Type B pancreatic cell (in vitro differentiated cells): ENCODE results near the gene GPBP1. TPM values are rescaled to one million over a fixed set of nuclear protein-coding genes. Genes with fewer than 3 reads are reported as not detected.

Experiments
- DNase-seq: peaks from one replicate; pipeline ENCODE4 v3.0.0; 2021; ENCODE audit warnings: mixed read lengths; ENCODE audit not compliant: unreplicated experiment; ENCODE audit errors: extremely low spot score
- H3K27ac Mint-ChIP-seq: 2 replicates; pipeline ENCODE4 v1.8.0; 2021; ENCODE audit warnings: mild to moderate bottlenecking, mixed read lengths
- H3K27me3 Mint-ChIP-seq: 2 replicates; pipeline ENCODE4 v1.8.0; 2021; ENCODE audit warnings: mixed read lengths
- H3K36me3 Mint-ChIP-seq: 2 replicates; pipeline ENCODE4 v1.8.0; 2021; ENCODE audit warnings: mixed read lengths
- H3K4me1 Mint-ChIP-seq: one replicate; pipeline ENCODE4 v1.8.0; 2021; ENCODE audit warnings: mixed read lengths; ENCODE audit not compliant: unreplicated experiment
- H3K4me3 Mint-ChIP-seq: 2 replicates; pipeline ENCODE4 v1.8.0; 2021; ENCODE audit warnings: mild to moderate bottlenecking, mixed read lengths
- H3K9me3 Mint-ChIP-seq: 2 replicates; pipeline ENCODE4 v1.8.0; 2021; ENCODE audit warnings: mixed read lengths
- total RNA-seq: library from RNA; stranded (reverse); gene quantifications from 2 replicates; pipeline ENCODE4 v1.2.1, GENCODE V29; 2021; ENCODE audit warnings: low replicate concordance
- TF ChIP-seq, protein P1 (sequence below): fragments of 200-600 bp; sonication (generic); conservative IDR thresholded peaks from 2 replicates; pipeline ENCODE4 v1.5.0; 2021; ENCODE audit warnings: antibody characterized with exemption, mild to moderate bottlenecking

Gene GPBP1
- total RNA-seq, 1 donor from 2014 or later, result 102 TPM

DNA sequence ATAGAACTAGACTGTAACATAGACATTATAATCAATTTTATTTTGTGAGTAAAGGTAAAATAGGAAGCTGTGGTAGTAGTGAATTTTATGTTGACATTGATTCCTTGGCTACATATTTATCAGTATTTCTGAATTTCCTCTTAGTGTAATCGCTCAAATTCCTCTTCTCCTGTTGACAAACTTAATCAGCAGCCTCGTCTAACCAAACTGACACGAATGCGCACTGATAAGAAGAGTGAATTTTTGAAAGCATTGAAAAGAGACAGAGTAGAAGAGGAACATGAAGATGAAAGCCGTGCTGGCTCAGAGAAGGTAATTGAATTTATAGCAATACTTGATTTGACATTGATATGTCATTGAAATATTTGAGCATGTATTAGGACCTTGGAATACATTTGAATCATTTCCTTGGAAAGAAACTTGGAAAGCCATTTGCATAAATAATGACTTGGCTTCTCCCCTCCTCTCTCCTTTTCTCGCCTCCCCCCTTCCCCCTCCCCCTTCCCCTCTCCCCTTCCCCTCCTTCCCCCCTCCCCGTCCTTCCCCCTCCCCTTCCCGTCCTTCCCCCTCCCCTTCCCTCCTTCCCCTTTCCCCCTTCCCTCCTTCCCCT, 75.5 kb downstream of the GPBP1 start:
- H3K27me3 Mint-ChIP-seq, result no peaks in the 10 kb centered on the region
- peaks cover 53% of the 10 kb centered on the region for H3K36me3 Mint-ChIP-seq

DNA sequence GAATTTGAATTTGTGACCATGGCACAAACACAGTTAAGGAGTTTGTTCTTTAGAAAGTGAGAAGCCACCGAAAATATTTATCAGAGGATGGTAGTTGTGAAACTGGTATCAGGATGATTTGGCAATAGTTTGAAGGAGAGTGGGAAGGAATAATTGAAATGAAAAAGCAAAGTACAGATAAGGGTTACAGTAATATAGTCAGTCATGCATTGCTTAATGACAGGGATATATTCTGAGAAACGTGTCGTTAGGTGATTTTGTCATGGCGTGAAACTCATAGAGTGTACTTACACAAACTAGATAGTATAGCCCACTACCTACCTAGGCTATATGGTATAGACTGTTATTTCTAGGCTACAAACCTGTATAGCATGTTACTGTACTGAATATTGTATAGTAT, 84.2 kb downstream of the GPBP1 start:
- Mint-ChIP-seq H3K9me3 (no peaks in the 10 kb centered on the region), H3K4me1 (no peaks in the 10 kb centered on the region), H3K27me3 (no peaks in the 10 kb centered on the region), H3K27ac (no peak overlapping the region), H3K4me3 (no peak overlapping the region), H3K36me3 (peaks cover 61% of the 10 kb centered on the region)
- DNase-seq, result no peak
- TF ChIP-seq, protein P1, sequence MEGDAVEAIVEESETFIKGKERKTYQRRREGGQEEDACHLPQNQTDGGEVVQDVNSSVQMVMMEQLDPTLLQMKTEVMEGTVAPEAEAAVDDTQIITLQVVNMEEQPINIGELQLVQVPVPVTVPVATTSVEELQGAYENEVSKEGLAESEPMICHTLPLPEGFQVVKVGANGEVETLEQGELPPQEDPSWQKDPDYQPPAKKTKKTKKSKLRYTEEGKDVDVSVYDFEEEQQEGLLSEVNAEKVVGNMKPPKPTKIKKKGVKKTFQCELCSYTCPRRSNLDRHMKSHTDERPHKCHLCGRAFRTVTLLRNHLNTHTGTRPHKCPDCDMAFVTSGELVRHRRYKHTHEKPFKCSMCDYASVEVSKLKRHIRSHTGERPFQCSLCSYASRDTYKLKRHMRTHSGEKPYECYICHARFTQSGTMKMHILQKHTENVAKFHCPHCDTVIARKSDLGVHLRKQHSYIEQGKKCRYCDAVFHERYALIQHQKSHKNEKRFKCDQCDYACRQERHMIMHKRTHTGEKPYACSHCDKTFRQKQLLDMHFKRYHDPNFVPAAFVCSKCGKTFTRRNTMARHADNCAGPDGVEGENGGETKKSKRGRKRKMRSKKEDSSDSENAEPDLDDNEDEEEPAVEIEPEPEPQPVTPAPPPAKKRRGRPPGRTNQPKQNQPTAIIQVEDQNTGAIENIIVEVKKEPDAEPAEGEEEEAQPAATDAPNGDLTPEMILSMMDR, result no peak

More for the DNA sequence above, 75.5 kb downstream of the GPBP1 start:
- Mint-ChIP-seq H3K4me1 (no peaks in the 10 kb centered on the region), H3K4me3 (no peak overlapping the region), H3K27ac (no peak overlapping the region), H3K9me3 (no peaks in the 10 kb centered on the region)
- TF ChIP-seq, protein P1, result no peak
- no peak for DNase-seq

DNA sequence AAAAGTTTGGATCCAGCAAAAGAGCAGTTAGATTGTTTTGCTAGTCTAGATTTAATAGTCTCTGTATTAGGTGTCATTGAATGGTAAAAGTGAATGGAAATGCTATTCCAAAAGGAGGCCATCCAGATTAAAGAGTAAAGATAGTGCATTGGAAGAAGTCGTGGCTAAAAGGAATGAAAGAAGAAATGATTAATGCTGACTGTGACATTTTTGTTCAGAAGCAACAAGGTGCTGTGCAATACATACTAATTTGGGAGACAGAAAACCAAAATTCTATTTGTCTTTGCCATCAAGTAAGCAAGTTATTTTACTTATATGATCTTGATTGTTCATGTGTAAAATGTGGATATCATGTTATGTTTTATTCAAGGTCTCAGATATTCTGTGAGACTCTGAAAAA, 85.1 kb downstream of the GPBP1 start:
- H3K9me3 Mint-ChIP-seq, result no peaks in the 10 kb centered on the region
- TF ChIP-seq, protein P1, result no peak
- peaks cover 59% of the 10 kb centered on the region for H3K36me3 Mint-ChIP-seq
- no peak overlapping the region for H3K4me3 Mint-ChIP-seq
- no peaks in the 10 kb centered on the region for H3K27me3 Mint-ChIP-seq
- no peak for DNase-seq
- H3K4me1 Mint-ChIP-seq, result no peaks in the 10 kb centered on the region
- no peak overlapping the region for H3K27ac Mint-ChIP-seq

DNA sequence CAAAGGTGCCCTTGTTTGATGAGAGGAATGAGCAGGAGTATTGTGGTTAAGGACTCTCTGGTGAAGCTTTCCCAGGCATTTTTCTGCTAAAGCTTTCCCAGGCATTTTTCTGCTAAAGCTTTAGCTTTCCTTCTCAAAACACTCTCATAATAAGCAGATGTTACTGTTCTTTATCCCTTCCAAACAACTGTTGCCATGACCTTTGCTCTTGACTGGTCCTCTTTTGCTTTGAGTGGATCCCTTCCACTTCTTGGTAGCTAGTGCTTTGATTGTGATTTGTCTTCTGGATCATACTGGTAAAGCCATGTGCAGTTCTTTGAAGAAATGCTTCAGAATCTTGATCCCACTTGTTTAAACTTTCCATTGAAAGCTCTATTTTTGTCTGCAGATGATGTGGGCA, 85.8 kb downstream of the GPBP1 start:
- no peak for DNase-seq
- H3K36me3 Mint-ChIP-seq, result peaks cover 55% of the 10 kb centered on the region
- no peaks in the 10 kb centered on the region for H3K9me3 Mint-ChIP-seq
- TF ChIP-seq, protein P1, result no peak
- H3K27me3 Mint-ChIP-seq, result no peaks in the 10 kb centered on the region
- H3K4me1 Mint-ChIP-seq, result no peaks in the 10 kb centered on the region
- no peak overlapping the region for H3K4me3 Mint-ChIP-seq
- no peak overlapping the region for H3K27ac Mint-ChIP-seq

DNA sequence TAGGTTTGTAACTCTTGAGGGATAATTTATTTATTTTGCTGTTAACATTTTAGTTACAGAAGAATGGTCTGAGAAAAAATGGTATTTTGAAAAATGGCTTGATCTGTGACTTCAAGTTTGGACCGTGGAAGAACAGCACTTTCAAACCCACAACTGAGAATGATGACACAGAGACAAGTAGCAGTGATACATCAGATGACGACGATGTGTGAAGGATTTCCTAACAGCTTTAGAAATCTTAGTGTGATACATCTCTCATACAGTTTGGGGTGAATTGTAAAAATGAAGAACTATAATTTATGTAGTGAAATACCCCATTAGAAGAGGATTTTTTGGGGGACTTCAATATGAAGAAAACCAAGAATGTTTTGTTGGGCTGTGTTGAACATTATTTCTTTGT, 88.7 kb downstream of the GPBP1 start:
- TF ChIP-seq, protein P1, result no peak
- Mint-ChIP-seq H3K4me1 (no peaks in the 10 kb centered on the region), H3K9me3 (no peaks in the 10 kb centered on the region), H3K4me3 (no peak overlapping the region), H3K27ac (no peak overlapping the region), H3K36me3 (peaks cover 41% of the 10 kb centered on the region), H3K27me3 (no peaks in the 10 kb centered on the region)
- no peak for DNase-seq

DNA sequence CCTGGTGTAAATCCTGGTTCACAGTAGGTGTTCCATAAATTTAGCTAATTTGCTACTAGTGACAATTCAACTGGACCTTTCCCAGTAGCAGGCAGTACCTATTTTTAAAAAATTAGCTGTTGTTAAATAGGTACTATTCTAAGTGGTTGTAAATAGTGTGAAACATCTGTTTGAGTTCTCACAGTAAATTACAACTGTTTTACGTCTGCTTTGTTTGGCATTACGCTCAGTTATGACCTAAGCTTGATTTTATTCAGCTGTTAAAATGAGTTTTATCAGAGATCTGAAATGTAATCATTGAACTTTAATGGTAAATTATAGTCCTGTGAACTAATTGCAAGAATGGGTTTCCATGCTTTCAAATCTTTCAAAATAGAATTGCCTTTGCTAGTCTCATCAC, 93.9 kb downstream of the GPBP1 start:
- no peak overlapping the region for H3K4me3 Mint-ChIP-seq
- H3K27ac Mint-ChIP-seq, result no peak overlapping the region
- no peaks in the 10 kb centered on the region for H3K4me1 Mint-ChIP-seq
- H3K27me3 Mint-ChIP-seq, result no peaks in the 10 kb centered on the region
- TF ChIP-seq, protein P1, result no peak
- peaks cover 7% of the 10 kb centered on the region for H3K36me3 Mint-ChIP-seq
- no peaks in the 10 kb centered on the region for H3K9me3 Mint-ChIP-seq
- no peak for DNase-seq
